ENCODE measurements around the gene GDPD3.

Gene GDPD3

DNA sequence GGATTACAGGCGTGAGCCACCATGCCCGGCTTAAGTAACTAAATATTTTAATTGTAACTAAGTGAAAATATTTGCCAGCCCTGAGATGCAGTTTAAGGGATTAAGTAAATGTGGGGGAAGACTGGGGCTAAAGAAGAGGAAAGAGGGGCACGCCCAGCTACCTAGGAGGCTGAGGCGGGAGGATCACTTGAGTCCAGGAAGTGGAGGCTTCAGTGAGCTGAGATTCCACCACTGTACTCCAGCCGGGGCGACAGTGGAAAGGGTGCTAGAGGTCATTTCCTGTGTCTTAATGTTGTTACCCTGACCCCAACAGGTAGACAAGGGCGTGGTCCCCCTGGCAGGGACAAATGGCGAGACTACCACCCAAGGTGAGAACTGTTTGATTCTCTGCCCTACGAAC lies 45.0 kb downstream of the GDPD3 start:
- H3K4me3 Mint-ChIP-seq = no peak overlapping the region
- ATAC-seq (ENCODE audit: low read depth) (no peak), DNase-seq (ENCODE audit: low spot score in 2 of 2) (no peak)
- peaks cover 21% of the 10 kb centered on the region for H3K36me3 Mint-ChIP-seq
- H3K27ac Mint-ChIP-seq = no peak overlapping the region
- peaks cover 24% of the 10 kb centered on the region for H3K4me1 Mint-ChIP-seq
- no peaks in the 10 kb centered on the region for H3K27me3 Mint-ChIP-seq
- no peaks in the 10 kb centered on the region for H3K9me3 Mint-ChIP-seq

DNA sequence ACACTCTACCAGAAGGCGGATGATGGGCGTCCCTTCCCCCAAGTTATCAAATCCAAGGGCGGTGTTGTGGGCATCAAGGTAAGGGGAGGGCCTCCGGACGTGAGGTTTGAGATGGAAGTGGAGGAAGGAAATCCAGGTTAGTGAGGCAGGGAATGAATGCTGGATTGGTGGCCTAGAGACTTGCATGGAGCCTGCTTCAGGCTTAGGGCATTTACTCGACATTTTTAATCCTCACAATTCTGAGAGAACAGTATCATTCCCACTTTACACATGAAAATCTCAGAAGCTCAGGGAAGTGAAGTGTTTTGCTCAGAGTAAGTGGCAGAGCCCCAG lies 45.8 kb downstream of the GDPD3 start:
- ATAC-seq (ENCODE audit: low read depth) = no peak
- Mint-ChIP-seq H3K27ac (no peak overlapping the region), H3K4me3 (no peak overlapping the region), H3K4me1 (peaks cover 24% of the 10 kb centered on the region), H3K9me3 (no peaks in the 10 kb centered on the region), H3K27me3 (no peaks in the 10 kb centered on the region), H3K36me3 (peaks cover 21% of the 10 kb centered on the region)
- DNase-seq (ENCODE audit: low spot score in 2 of 2) = no peak

DNA sequence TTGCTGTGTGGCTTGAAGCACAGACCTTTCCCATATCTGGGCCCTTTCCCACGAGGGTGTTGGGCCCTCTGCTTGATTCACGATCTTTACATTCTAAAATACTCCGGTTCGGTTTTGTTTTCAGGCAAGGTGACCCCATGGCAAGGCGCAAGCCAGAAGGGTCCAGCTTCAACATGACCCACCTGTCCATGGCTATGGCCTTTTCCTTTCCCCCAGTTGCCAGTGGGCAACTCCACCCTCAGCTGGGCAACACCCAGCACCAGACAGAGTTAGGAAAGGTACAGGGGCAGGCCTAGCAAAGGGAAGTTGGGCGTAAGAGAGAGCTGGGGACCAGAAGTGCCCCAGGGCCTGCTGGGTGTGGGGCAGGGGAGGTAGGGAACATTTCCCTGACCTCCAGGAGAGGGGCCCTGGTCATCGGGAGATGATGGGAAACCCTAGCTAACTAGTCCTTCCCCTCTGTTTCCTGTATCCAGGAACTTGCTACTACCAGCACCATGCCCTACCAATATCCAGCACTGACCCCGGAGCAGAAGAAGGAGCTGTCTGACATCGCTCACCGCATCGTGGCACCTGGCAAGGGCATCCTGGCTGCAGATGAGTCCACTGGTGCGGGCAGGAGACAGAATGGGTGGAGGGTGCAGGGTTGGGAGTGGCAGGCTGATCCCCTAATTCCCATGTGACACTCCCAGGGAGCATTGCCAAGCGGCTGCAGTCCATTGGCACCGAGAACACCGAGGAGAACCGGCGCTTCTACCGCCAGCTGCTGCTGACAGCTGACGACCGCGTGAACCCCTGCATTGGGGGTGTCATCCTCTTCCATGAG lies 46.4 kb downstream of the GDPD3 start:
- no peak for ATAC-seq (ENCODE audit: low read depth)
- Mint-ChIP-seq H3K4me1 (peaks cover 24% of the 10 kb centered on the region), H3K4me3 (peak overlapping the region; percentile 98), H3K36me3 (peaks cover 18% of the 10 kb centered on the region), H3K9me3 (no peaks in the 10 kb centered on the region), H3K27ac (peak overlapping the region; percentile 92), H3K27me3 (no peaks in the 10 kb centered on the region)
- DNase-seq (ENCODE audit: low spot score in 2 of 2) = no peak

DNA sequence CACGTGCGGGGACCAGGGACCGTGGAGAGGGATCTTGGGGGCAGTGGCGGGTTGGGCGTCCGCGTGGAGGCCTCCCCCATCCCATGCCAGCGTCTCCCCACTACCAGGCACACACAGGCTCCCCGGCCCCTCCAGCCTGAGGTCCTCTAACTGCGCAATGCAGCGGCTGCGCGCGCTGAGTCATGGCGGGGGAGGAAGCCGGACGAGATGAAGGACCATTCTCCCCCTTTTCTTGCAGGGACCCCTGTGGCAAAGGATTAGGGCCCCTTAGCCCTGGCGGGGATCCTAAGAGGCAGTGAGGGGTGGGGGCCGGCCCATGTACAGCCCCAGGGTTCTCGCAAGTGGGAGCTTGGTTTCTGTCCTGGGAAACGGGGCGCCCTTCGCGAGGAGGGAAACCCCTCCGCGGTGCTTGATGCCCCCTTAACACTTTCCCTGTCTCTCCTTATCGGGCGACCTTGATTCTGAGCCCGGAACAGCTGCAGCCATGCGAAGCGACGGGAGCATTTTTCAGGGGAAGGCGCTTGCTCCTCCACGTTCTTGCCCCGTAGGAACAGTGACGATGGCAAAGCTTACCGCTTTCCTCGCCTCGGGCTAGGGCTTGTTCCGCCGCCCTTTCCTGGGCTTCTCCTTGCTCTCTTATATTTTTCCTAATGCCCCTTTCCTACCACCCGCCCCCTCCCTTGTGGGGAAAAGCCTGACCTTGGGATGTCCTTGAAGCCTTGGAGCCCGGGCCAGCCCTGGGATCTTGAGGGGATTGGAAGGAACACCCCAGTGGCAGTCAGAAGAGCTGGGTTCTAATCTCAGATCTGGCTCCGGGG lies 47.2 kb downstream of the GDPD3 start:
- Mint-ChIP-seq H3K36me3 (peaks cover 18% of the 10 kb centered on the region), H3K9me3 (no peaks in the 10 kb centered on the region), H3K27ac (peak overlapping the region; percentile 92), H3K4me1 (peaks cover 24% of the 10 kb centered on the region), H3K4me3 (peak overlapping the region; percentile 98), H3K27me3 (no peaks in the 10 kb centered on the region)
- ATAC-seq (ENCODE audit: low read depth) (no peak), DNase-seq (ENCODE audit: low spot score in 2 of 2) (no peak)

DNA sequence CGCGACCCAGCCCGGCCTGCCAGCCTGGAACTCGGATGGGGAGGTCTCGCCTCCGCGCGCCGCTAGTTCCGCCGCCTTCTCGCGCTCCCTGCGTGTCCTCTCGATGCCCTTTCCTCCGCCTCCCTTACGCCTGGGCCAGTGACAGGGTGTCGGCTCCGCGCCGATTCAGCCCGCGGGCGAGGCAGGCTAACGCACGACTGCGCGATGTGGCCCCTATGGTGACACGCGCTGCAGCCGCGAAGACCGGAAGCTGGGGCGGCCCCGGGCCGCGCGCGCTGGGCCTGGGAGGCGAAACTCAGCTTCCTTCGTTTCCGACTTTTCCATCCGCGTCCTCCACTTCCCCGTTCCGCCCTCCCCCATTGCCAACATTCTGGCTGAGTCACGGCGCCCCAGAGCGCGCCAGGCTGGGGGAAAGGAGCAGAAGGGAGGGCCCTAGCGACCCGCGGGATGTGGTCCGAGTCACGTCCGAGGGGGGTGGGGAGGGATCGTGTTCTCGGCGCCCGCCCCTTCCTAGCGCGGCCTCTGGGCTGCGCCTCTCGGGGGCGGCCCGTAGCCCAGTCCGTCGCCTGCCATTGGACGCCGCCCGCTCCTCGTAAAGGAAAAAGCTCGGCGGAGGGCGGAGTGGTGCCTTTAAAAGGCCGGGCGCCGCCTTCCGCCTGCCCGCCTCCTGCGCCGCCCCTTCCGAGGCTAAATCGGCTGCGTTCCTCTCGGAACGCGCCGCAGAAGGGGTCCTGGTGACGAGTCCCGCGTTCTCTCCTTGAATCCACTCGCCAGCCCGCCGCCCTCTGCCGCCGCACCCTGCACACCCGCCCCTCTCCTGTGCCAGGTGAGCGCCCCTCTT lies 48.0 kb downstream of the GDPD3 start, which contains the start of gene ALDOA:
Gene ALDOA, plus strand, starts transcription at position 659 of the 841 bp plus-strand sequence. CDS start 1,138 bp downstream, outside the sequence.
- Mint-ChIP-seq H3K9me3 (no peaks in the 10 kb centered on the region), H3K4me1 (peaks cover 27% of the 10 kb centered on the region), H3K27ac (peak within 1 kb of the TSS; percentile 92), H3K36me3 (peaks cover 17% of the 10 kb centered on the region), H3K27me3 (no peaks in the 10 kb centered on the region), H3K4me3 (peak within 1 kb of the TSS; percentile 98)
- DNase-seq (ENCODE audit: low spot score in 2 of 2) (peak; percentile 91 to 93), ATAC-seq (ENCODE audit: low read depth) (peak; percentile 82)

DNA sequence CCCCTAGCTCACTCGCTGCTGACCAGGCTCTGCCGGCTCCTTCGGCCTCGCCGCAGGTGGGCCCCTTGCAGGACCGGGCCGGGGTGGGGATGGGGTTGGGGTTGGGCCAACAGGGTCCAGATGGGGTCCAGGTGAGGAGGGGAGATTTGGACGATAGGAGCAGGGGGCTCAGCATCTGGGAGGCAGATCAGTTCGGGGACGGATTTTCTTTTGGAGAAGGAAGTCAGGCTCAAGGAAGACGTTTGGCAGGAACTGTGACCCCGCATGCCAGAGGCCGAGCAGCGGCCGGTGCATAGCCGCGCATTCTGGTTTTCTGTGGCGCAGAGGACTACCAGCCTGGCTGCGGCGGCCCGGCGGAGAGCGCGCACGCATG lies 48.6 kb downstream of the GDPD3 start:
- Mint-ChIP-seq H3K27ac (peak overlapping the region; percentile 92), H3K4me1 (peaks cover 24% of the 10 kb centered on the region), H3K4me3 (peak overlapping the region; percentile 98), H3K27me3 (no peaks in the 10 kb centered on the region), H3K36me3 (peaks cover 13% of the 10 kb centered on the region), H3K9me3 (no peaks in the 10 kb centered on the region)
- ATAC-seq (ENCODE audit: low read depth) (no peak), DNase-seq (ENCODE audit: low spot score in 2 of 2) (no peak)

DNA sequence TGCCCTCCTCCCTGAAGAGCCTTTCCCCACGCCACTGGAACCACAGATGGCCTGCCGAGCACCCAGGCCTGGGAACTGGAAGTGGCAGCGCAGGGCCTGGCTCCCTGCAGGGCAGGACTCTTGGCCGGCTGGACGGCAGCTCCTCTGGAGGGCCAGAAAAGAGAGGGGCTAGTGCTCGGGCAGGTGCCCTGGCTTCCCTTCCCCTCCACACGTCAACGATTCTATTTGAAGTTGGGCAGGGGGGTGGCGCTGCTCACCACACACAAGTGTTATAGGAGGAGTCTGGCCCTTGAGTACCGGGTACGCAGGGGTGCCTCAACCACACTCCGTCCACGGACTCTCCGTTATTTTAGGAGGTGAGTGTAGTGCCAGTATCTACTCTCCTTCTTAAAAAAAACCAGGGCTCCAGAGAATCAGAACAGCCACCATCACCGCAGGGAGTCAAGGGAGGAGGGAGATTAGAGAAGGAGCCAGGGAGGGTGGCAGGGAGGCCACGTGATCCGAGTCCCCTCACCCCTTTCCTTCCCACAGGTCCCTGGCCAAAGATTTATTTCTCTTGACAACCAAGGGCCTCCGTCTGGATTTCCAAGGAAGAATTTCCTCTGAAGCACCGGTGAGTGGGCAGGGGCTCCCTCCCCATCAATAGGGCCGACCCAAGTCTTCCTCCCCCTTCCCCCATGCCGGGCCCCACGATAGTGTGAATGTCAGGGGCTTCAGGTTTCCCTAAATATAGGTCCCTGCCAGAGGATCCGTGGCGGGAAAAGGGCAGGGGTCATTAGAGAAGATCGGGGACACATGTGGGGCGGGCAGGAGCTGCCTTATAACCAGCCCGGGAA lies 49.2 kb downstream of the GDPD3 start:
- Mint-ChIP-seq H3K27ac (peak overlapping the region; percentile 92), H3K9me3 (no peaks in the 10 kb centered on the region), H3K27me3 (no peaks in the 10 kb centered on the region), H3K4me1 (peaks cover 19% of the 10 kb centered on the region), H3K4me3 (peak overlapping the region; percentile 98), H3K36me3 (peaks cover 10% of the 10 kb centered on the region)
- peak; percentile 41 for ATAC-seq (ENCODE audit: low read depth)
- DNase-seq (ENCODE audit: low spot score in 2 of 2) = peak; percentile 62 to 67

DNA sequence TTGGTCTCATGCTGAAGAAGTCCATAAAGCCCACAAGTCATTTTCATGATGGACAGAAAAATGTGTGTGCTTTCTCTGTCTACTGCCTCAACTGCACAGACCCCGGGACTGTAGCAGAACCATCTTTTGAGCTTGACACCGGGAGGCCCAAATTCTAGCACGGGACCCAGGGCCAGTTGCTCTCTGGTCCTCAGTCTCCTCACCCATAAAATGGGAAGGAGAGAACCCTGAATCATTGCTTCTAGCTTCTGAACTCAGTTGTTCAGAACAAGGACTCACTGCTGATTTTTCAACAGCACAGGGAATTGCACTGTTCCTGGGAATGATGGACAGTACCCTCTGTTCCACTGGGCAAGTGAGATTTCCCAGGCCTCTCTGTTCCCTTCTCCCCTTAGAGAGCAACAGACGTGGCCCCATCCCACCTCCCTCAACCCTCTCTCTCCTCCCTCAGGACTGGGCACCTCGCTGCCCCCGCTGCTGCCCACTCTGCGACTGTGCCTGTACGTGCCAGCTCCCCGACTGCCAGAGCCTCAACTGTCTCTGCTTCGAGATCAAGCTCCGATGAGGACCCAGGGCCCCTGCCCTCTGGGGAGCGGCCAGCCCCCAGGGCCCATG lies 50.0 kb downstream of the GDPD3 start:
- peak overlapping the region; percentile 92 for H3K27ac Mint-ChIP-seq
- no peaks in the 10 kb centered on the region for H3K9me3 Mint-ChIP-seq
- H3K27me3 Mint-ChIP-seq = no peaks in the 10 kb centered on the region
- DNase-seq (ENCODE audit: low spot score in 2 of 2) (no peak), ATAC-seq (ENCODE audit: low read depth) (no peak)
- peaks cover 15% of the 10 kb centered on the region for H3K4me1 Mint-ChIP-seq
- H3K4me3 Mint-ChIP-seq = peak overlapping the region; percentile 98
- H3K36me3 Mint-ChIP-seq = peaks cover 8% of the 10 kb centered on the region

DNA sequence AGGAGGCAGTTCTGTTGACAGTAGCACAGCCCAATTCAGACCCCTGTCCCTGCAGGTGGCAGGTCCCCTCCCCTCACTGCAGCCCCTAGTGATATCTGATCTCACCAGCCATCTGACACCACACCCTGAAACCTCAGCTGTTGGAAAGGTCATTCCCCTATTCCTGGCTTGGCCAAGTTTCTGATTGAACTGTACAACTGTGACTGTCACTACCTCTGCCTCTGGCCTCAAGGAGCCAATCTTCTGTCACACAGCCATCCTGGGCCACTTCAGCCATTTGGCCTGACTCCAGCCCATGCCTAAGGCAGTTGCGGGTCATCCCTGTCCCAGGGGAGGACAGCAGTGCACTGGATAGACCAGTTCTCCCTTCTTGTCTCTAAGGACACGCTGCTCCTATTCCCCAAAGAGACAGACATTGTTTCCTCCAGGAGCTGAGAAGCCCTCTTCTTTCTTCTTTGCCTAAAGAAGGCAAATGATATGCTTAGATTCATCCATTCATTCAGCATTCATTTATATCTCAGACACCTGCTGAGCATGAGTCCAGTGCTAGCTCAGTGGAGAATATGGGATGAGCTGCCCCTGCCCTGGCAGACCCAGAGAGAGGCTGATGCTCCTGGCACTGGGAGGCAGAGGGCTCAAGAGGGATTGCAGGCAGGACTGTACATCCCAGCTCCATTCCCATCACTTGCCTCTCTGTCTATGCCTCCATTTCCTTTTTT lies 52.3 kb downstream of the GDPD3 start:
- H3K9me3 Mint-ChIP-seq = no peaks in the 10 kb centered on the region
- no peaks in the 10 kb centered on the region for H3K36me3 Mint-ChIP-seq
- peaks cover 4% of the 10 kb centered on the region for H3K4me1 Mint-ChIP-seq
- DNase-seq (ENCODE audit: low spot score in 2 of 2) = no peak
- H3K27ac Mint-ChIP-seq = no peak overlapping the region
- no peak for ATAC-seq (ENCODE audit: low read depth)
- no peak overlapping the region for H3K4me3 Mint-ChIP-seq
- no peaks in the 10 kb centered on the region for H3K27me3 Mint-ChIP-seq

DNA sequence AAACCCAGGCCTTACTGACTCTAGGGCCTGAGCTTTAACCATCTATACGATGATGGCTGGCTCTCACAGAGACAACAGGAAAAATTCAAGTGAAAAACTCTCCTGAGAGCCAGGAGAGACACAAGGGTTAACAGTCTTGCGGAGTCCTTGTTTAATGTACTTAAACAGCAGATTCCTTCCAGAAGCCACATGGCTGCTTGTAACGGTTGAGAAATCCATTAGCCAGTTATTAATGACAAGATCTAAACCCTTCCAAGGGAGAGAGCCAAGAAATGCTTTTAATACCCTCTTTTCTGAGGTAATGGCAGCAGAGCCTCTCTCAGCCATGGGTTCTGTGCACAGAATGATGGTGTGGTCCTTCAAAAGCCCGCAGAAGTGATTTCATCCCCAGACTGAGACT lies 53.0 kb downstream of the GDPD3 start:
- Mint-ChIP-seq H3K9me3 (no peaks in the 10 kb centered on the region), H3K36me3 (no peaks in the 10 kb centered on the region), H3K27ac (no peak overlapping the region), H3K4me3 (no peak overlapping the region), H3K4me1 (peaks cover 4% of the 10 kb centered on the region), H3K27me3 (no peaks in the 10 kb centered on the region)
- ATAC-seq (ENCODE audit: low read depth) (no peak), DNase-seq (ENCODE audit: low spot score in 2 of 2) (no peak)

DNA sequence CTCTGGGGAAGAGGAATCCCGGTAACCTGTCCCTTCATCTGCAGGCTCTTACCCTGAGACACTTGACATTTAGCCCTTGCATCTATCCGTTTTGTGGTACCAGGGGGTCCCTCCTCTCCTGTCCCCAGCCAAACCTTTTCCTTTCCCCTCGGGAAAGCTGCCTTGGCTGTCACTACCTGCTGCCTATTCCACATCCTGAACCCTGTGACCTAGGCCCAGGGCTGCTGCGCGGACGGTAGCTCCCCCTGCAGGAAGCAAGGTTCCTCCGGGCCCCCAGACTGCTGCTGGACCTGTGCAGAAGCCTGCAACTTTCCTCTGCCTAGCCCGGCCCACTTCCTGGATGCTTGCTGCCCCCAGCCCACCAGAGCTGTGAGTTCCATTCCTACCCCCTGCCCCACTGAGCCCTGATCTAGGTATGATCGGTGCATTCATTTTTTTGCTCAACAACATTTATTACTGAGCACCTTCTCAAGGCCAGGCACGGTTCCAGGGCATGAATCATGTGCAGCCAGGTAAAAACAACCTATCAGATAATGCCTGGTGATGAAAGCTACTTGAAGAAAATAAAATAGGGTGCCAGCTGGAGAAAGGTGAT lies 58.3 kb downstream of the GDPD3 start:
- Mint-ChIP-seq H3K27ac (no peak overlapping the region), H3K4me3 (peak overlapping the region; percentile 30), H3K27me3 (peaks cover 2% of the 10 kb centered on the region), H3K4me1 (peaks cover 4% of the 10 kb centered on the region), H3K9me3 (no peaks in the 10 kb centered on the region), H3K36me3 (no peaks in the 10 kb centered on the region)
- ATAC-seq (ENCODE audit: low read depth) = peak; percentile 56
- DNase-seq (ENCODE audit: low spot score in 2 of 2) = no peak
